K562 (cell line): ENCODE results near the gene TOR1B. TPM values are rescaled to one million over a fixed set of nuclear protein-coding genes. Genes with fewer than 3 reads are reported as not detected.

Experiments used
- ARID2 ChIP-seq: fragments of 450-650 bp; IDR thresholded peaks from 2 replicates; pipeline ENCODE4 v1.6.1; 2017; ENCODE audit warnings: antibody characterized with exemption, mild to moderate bottlenecking
- CAMTA2 ChIP-seq: fragments of 250-450 bp; sonication (Bioruptor Pico); conservative IDR thresholded peaks from 2 replicates; pipeline ENCODE4 v1.5.1; 2022
- CLOCK ChIP-seq: fragments of 250-450 bp; sonication (Bioruptor Pico); IDR thresholded peaks from 2 replicates; pipeline ENCODE4 v1.4.0; 2020; ENCODE audit warnings: mild to moderate bottlenecking, moderate library complexity, borderline replicate concordance
- CREM ChIP-seq: IDR thresholded peaks from 2 replicates; pipeline ENCODE4 v1.6.1; 2014; ENCODE audit warnings: antibody characterized with exemption, low read depth
- E2F3 ChIP-seq: fragments of 250-450 bp; sonication (Bioruptor Pico); IDR thresholded peaks from 2 replicates; pipeline ENCODE4 v1.4.0; 2020; ENCODE audit warnings: mild to moderate bottlenecking
- EHMT2 ChIP-seq: fragments of 450-650 bp; IDR thresholded peaks from 2 replicates; pipeline ENCODE4 v1.6.1; 2018; ENCODE audit warnings: antibody characterized with exemption
- FOXA1 ChIP-seq: fragments of 450-650 bp; IDR thresholded peaks from 2 replicates; pipeline ENCODE4 v1.6.1; 2016; ENCODE audit warnings: mild to moderate bottlenecking, borderline replicate concordance
- KAT7 ChIP-seq: sonication (generic); formaldehyde crosslinking; IDR thresholded peaks from 2 replicates; pipeline ENCODE4 v1.8.0; 2022; ENCODE audit warnings: missing genetic modification reagents, mild to moderate bottlenecking, borderline replicate concordance
- KLF10 ChIP-seq: fragments of 250-450 bp; sonication (Bioruptor Pico); IDR thresholded peaks from 2 replicates; pipeline ENCODE4 v1.6.1; 2021; ENCODE audit warnings: matching md5 sums
- MTA3 ChIP-seq: fragments of 450-650 bp; formaldehyde crosslinking; IDR thresholded peaks from 2 replicates; pipeline ENCODE4 v1.6.1; 2017; ENCODE audit warnings: mild to moderate bottlenecking, borderline replicate concordance
- NBN ChIP-seq: fragments of 450-650 bp; IDR thresholded peaks from 2 replicates; pipeline ENCODE4 v1.6.1; 2016; ENCODE audit warnings: low read depth, mild to moderate bottlenecking
- NFE2 ChIP-seq: IDR thresholded peaks from 2 replicates; pipeline ENCODE4 v1.6.1; 2014; ENCODE audit warnings: antibody characterized with exemption, low read depth
- NFRKB ChIP-seq: fragments of 450-650 bp; IDR thresholded peaks from 2 replicates; pipeline ENCODE4 v1.6.1; 2016; ENCODE audit warnings: low read depth
- NUFIP1 ChIP-seq: fragments of 450-650 bp; IDR thresholded peaks from 2 replicates; pipeline ENCODE4 v1.6.1; 2018; ENCODE audit not compliant: partially characterized antibody
- PML ChIP-seq: IDR thresholded peaks from 2 replicates; pipeline ENCODE4 v1.6.1; 2012; ENCODE audit warnings: low read length, inconsistent platforms
- POU5F1 ChIP-seq: fragments of 150-350 bp; IDR thresholded peaks from 2 replicates; pipeline ENCODE4 v1.6.1; 2014; ENCODE audit warnings: borderline replicate concordance, low read length, low read depth, mild to moderate bottlenecking; ENCODE audit not compliant: partially characterized antibody
- PTBP1 ChIP-seq: fragments of 200-400 bp; formaldehyde crosslinking; IDR thresholded peaks from 2 replicates; pipeline ENCODE4 v1.6.1; 2017; ENCODE audit warnings: low read depth, low read length
- RBBP5 ChIP-seq: fragments of 200-600 bp; sonication (generic); IDR thresholded peaks from 2 replicates; pipeline ENCODE4 v1.6.1; 2012; ENCODE audit warnings: borderline replicate concordance, mild to moderate bottlenecking, low read length, control low read depth, inconsistent platforms; ENCODE audit not compliant: insufficient read depth, poor library complexity, severe bottlenecking
- RHOXF2B ChIP-seq: fragments of 250-450 bp; sonication (Bioruptor Pico); conservative IDR thresholded peaks from 2 replicates; pipeline ENCODE4 v1.5.1; 2021
- SMAD2 ChIP-seq: fragments of 150-350 bp; IDR thresholded peaks from 2 replicates; pipeline ENCODE4 v1.6.1; 2014; ENCODE audit warnings: low read depth, mild to moderate bottlenecking, low read length
- SMARCC2 ChIP-seq: fragments of 450-650 bp; IDR thresholded peaks from 2 replicates; pipeline ENCODE4 v1.6.1; 2017; ENCODE audit warnings: antibody characterized with exemption, moderate library complexity, mild to moderate bottlenecking, low read depth
- SREBF1 ChIP-seq: fragments of 150-350 bp; IDR thresholded peaks from 2 replicates; pipeline ENCODE4 v1.6.1; 2014; ENCODE audit warnings: antibody characterized with exemption, low read depth, low read length, borderline replicate concordance
- U2AF1 ChIP-seq: fragments of 200-400 bp; formaldehyde crosslinking; optimal IDR thresholded peaks from 2 replicates; pipeline ENCODE3; 2017; ENCODE audit warnings: mild to moderate bottlenecking, low read depth, low read length, moderate library complexity
- ZNF24 ChIP-seq: fragments of 450-650 bp; IDR thresholded peaks from 2 replicates; pipeline ENCODE4 v1.6.1; 2016
- ZNF282 ChIP-seq: sonication (generic); formaldehyde crosslinking; IDR thresholded peaks from 2 replicates; pipeline ENCODE4 v1.8.1; 2023; ENCODE audit warnings: missing genetic modification reagents
- ZNF644 ChIP-seq: fragments of 200-800 bp; sonication (Bioruptor generic); IDR thresholded peaks from 2 replicates; pipeline ENCODE4 v1.6.1; 2016; ENCODE audit warnings: low read depth, missing genetic modification characterization, missing compliant biosample characterization
- ZNF76 ChIP-seq: fragments of 250-450 bp; sonication (Bioruptor Pico); IDR thresholded peaks from 2 replicates; pipeline ENCODE4 v1.4.0; 2020; ENCODE audit warnings: mild to moderate bottlenecking, moderate library complexity, borderline replicate concordance
- ZNF766 ChIP-seq: fragments of 200-800 bp; sonication (Bioruptor generic); conservative IDR thresholded peaks from 2 replicates; pipeline ENCODE4 v1.6.1; 2016; ENCODE audit warnings: missing genetic modification characterization, missing compliant biosample characterization
- polyA plus RNA-seq, 8 experiments: library from polyadenylated mRNA; depleted of rRNA in 4 of 8; stranded (reverse) in 5 of 8; unstranded in 3 of 8; fragments of >200 nt; fragmentation: Nextera tagmentation in 2 of 8; fragmentation: Illumina TruSeq in 1 of 8; extraction: Ambion mirVana in 2 of 8; extraction: Trizol in 1 of 8; gene quantifications; 2 replicates each; pipeline versions ENCODE4 v1.2.1 to v1.2.3, GENCODE V29; 2011 to 2014; ENCODE audit warnings: inconsistent platforms in 1 of 8, missing spikeins in 1 of 8
- total RNA-seq, 7 experiments: library from RNA; depleted of rRNA in 6 of 7; stranded (reverse); fragments of >200 nt in 6 of 7; fragmentation: Illumina TruSeq in 2 of 7; extraction: Trizol in 2 of 7; gene quantifications; 2 replicates each; pipeline versions ENCODE4 v1.2.1 to v1.2.3, GENCODE V29; 2011 to 2021; ENCODE audit warnings: low replicate concordance in 1 of 7

TOR1B gene
- total and polyA plus RNA-seq, 9 of the 15 experiments (the other 6 are each of a cell fraction or from before 2014, with no cell fraction given), result 4.2 to 36.5 (median 24.6) TPM

GRCh38 chr9:129783516-129784361 lies 19.2 kb upstream of the TOR1B start (continued):
- TF ChIP-seq RBBP5 (no peak), POU5F1 (no peak), RHOXF2B (CRISPR knock-in tag) (no peak), ZNF766 (no peak), MTA3 (no peak), NFE2 (no peak), U2AF1 (no peak), ZNF76 (CRISPR knock-in tag) (no peak), E2F3 (CRISPR knock-in tag) (no peak), PTBP1 (no peak), CREM (no peak), SMARCC2 (no peak), NUFIP1 (no peak), NFRKB (no peak), ZNF644 (no peak), FOXA1 (no peak), ZNF24 (no peak), PML (no peak), ARID2 (peak; percentile 97), NBN (peak; percentile 40; the same call in 1 of the 2 replicates), EHMT2 (no peak), CAMTA2 (CRISPR knock-in tag) (no peak), KLF10 (CRISPR knock-in tag) (no peak), CLOCK (CRISPR knock-in tag) (no peak), KAT7 (CRISPR knock-in tag) (no peak), SMAD2 (no peak), SREBF1 (no peak), ZNF282 (CRISPR knock-in tag) (no peak)
